Activated T-helper 2 cell treated with anti-CD3 and anti-CD28 coated beads, Interferon-gamma antibody, Interleukin-2, Interleukin-4, amounts not matched to agents 10 μg/mL and 5 μg/mL and 100 μg/mL, durations not matched to agents 14 hours and 24 hours and 36 hours (primary cell): ENCODE measurements around the gene CTTNBP2. TPM values are rescaled to one million over a fixed set of nuclear protein-coding genes. Genes with fewer than 3 reads are reported as not detected.

Experiments used
- DNase-seq: peaks from one replicate; pipeline ENCODE4 v3.0.0; 2021; ENCODE audit warnings: low spot score
- H3K27ac Mint-ChIP-seq: one replicate; pipeline ENCODE4 v1.8.0; 2021; ENCODE audit warnings: mixed read lengths
- H3K27me3 Mint-ChIP-seq: one replicate; pipeline ENCODE4 v1.8.0; 2021; ENCODE audit warnings: low read depth, mixed read lengths
- H3K36me3 Mint-ChIP-seq: one replicate; pipeline ENCODE4 v1.8.0; 2021; ENCODE audit warnings: low read depth, mixed read lengths
- H3K4me1 Mint-ChIP-seq: one replicate; pipeline ENCODE4 v1.8.0; 2021; ENCODE audit warnings: low read depth, mixed read lengths
- H3K4me3 Mint-ChIP-seq: one replicate; pipeline ENCODE4 v1.8.0; 2021; ENCODE audit warnings: low read depth, mild to moderate bottlenecking, moderate library complexity, mixed read lengths
- H3K9me3 Mint-ChIP-seq: one replicate; pipeline ENCODE4 v1.8.0; 2021; ENCODE audit warnings: mixed read lengths
- intact Hi-C: fragments of 100-400 bp; cut with micrococcal nuclease; formaldehyde crosslinking; loops from one replicate; pipeline ENCODE4 v1.15.1; 2023
- total RNA-seq: library from RNA; stranded (reverse); gene quantifications from 2 replicates; pipeline ENCODE4 v1.2.3, GENCODE V29; 2022

CTTNBP2 gene
- total RNA-seq, 1 donor from 2014 or later: not detected

DNA sequence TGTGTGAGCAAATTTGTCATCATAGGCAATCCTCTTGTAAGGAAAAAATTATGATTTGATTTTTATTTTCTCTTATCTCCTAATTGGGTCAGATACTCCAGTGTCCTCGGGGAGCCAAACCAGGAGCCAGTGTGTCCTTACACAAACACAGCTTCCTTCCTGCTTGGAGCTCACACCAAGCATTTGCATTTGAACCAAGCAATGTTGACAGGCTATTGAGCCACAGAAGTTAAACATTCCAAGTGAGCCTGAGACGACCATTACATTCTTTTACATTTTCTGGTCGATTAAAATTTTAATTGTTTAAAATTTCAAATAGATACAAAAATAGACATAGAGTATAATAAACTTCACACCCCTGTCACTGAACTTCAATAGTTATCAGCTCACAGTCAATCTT is 198.6 kb downstream of the CTTNBP2 start:
- no peak overlapping the region for H3K4me3 Mint-ChIP-seq
- H3K27me3 Mint-ChIP-seq: peaks cover 2% of the 10 kb centered on the region
- H3K36me3 Mint-ChIP-seq: no peaks in the 10 kb centered on the region
- H3K9me3 Mint-ChIP-seq: no peaks in the 10 kb centered on the region
- no peaks in the 10 kb centered on the region for H3K4me1 Mint-ChIP-seq
- intact Hi-C loops: no loop called here
- DNase-seq: no peak
- H3K27ac Mint-ChIP-seq: no peak overlapping the region

DNA sequence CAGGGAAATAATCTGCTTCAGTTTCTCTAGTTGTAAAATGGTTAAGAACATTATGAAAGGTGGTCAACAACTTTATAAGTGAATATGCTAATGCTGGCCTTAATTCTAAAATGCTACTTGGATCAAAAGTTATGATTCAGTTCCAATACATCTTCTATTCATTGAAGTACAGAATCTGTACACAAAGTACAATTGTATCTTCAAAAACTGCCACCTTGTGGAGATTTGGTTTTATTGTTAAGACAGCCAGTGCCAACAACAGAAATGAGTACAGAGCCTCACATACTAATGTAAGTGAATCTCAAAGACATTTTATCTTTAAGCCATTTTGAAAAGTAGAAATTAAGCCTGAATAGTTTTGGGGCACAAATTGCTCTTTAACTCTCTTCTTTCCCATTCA is 199.4 kb downstream of the CTTNBP2 start:
- Mint-ChIP-seq H3K36me3 (no peaks in the 10 kb centered on the region), H3K9me3 (no peaks in the 10 kb centered on the region), H3K4me3 (no peak overlapping the region)

DNA sequence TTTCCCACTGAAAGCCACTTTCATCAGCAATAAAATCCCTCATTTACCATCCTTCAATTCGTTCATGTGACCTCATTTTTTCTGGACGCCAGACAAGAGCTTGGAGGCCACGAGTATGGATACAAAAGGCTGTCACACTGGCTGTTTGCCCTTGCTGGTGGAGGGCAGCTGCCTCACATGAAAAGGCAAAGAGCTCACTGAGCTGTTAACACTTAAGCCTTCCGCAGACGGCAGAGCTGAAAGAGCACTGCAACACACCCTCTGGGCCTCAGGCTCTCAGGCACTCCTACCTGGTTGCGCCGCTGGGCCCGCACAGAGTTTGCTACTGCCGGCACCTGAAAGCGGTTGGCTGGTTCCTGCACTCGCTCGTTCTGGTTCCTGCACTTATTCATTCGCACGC is 199.9 kb downstream of the CTTNBP2 start:
- DNase-seq: no peak
- no peak overlapping the region for H3K27ac Mint-ChIP-seq
- no peaks in the 10 kb centered on the region for H3K4me1 Mint-ChIP-seq
- no peaks in the 10 kb centered on the region for H3K36me3 Mint-ChIP-seq
- intact Hi-C loops: no loop called here
- H3K27me3 Mint-ChIP-seq: peaks cover 2% of the 10 kb centered on the region
- no peak overlapping the region for H3K4me3 Mint-ChIP-seq
- no peaks in the 10 kb centered on the region for H3K9me3 Mint-ChIP-seq

More for the DNA sequence above, 199.4 kb downstream of the CTTNBP2 start:
- DNase-seq: no peak
- Mint-ChIP-seq H3K4me1 (no peaks in the 10 kb centered on the region), H3K27ac (no peak overlapping the region), H3K27me3 (peaks cover 2% of the 10 kb centered on the region)
- intact Hi-C loops: no loop called here

GRCh38 chr7:117672453-117672852 is 200.8 kb downstream of the CTTNBP2 start:
- no peak overlapping the region for H3K4me3 Mint-ChIP-seq
- no peak overlapping the region for H3K27ac Mint-ChIP-seq
- intact Hi-C loops: no loop called here
- no peaks in the 10 kb centered on the region for H3K36me3 Mint-ChIP-seq
- no peaks in the 10 kb centered on the region for H3K9me3 Mint-ChIP-seq
- H3K27me3 Mint-ChIP-seq: peaks cover 3% of the 10 kb centered on the region
- DNase-seq: no peak
- no peaks in the 10 kb centered on the region for H3K4me1 Mint-ChIP-seq

DNA sequence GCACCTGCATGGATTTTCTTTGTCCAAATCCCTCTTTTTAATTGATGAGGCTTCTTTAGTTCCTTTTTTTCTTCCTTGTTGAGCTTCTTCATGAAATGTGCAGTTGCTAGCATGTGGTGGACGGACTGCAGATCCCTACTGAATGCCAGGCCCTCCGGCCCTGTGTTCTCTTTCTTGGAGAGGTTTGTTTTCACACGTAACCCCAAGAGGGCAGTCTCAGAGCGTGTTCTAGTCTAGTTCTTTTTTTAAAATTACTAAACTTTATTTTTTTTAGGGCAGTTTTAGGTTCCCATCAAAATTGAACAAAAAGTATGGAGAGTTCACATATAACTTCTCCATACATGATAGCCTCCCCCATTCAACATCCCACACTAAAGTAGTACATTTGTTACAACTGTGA is 203.4 kb downstream of the CTTNBP2 start:
- H3K36me3 Mint-ChIP-seq: no peaks in the 10 kb centered on the region
- no peaks in the 10 kb centered on the region for H3K4me1 Mint-ChIP-seq
- peaks cover 3% of the 10 kb centered on the region for H3K27me3 Mint-ChIP-seq
- H3K9me3 Mint-ChIP-seq: no peaks in the 10 kb centered on the region
- H3K27ac Mint-ChIP-seq: no peak overlapping the region
- no peak for DNase-seq
- no peak overlapping the region for H3K4me3 Mint-ChIP-seq
- intact Hi-C loops: no loop called here

DNA sequence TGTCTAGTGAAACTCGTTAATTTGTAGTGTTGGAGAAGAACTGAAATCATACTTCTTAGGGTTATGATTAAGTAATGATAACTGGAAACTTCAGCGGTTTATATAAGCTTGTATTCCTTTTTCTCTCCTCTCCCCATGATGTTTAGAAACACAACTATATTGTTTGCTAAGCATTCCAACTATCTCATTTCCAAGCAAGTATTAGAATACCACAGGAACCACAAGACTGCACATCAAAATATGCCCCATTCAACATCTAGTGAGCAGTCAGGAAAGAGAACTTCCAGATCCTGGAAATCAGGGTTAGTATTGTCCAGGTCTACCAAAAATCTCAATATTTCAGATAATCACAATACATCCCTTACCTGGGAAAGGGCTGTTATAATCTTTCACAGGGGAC is 205.8 kb downstream of the CTTNBP2 start:
- no peak for DNase-seq
- intact Hi-C loops: no loop called here
- H3K4me3 Mint-ChIP-seq: no peak overlapping the region
- H3K36me3 Mint-ChIP-seq: no peaks in the 10 kb centered on the region
- H3K27ac Mint-ChIP-seq: no peak overlapping the region
- no peaks in the 10 kb centered on the region for H3K4me1 Mint-ChIP-seq
- no peaks in the 10 kb centered on the region for H3K9me3 Mint-ChIP-seq
- peaks cover 3% of the 10 kb centered on the region for H3K27me3 Mint-ChIP-seq

DNA sequence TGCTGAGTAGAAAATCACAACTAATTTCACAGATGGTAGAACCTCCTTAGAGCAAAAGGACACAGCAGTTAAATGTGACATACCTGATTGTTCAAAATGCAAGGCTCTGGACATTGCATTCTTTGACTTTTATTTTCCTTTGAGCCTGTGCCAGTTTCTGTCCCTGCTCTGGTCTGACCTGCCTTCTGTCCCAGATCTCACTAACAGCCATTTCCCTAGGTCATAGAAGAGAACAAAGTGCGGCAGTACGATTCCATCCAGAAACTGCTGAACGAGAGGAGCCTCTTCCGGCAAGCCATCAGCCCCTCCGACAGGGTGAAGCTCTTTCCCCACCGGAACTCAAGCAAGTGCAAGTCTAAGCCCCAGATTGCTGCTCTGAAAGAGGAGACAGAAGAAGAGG is 206.6 kb downstream of the CTTNBP2 start:
- Mint-ChIP-seq H3K27ac (no peak overlapping the region), H3K27me3 (peaks cover 1% of the 10 kb centered on the region), H3K4me1 (no peaks in the 10 kb centered on the region), H3K36me3 (no peaks in the 10 kb centered on the region), H3K9me3 (no peaks in the 10 kb centered on the region), H3K4me3 (no peak overlapping the region)
- no peak for DNase-seq
- intact Hi-C loops: no loop called here

DNA sequence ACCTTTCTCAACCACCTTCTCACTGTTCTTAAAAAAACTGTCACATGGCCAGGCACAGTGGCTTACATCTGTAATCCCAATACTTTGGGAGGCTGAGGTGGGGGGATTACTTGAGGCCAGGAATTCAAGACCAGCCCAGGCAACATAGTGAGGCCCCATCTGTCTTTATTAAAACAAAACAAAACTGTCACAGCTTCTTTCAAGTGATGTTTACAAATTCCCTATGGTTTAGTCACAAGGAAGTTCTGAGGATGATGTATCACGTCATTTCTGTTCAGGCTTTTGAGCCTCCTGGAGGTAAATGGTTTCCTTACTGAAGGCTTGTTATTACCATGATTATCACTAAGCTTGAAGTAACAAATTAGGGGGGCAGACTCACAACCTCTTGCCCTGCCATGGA is 207.2 kb downstream of the CTTNBP2 start:
- Mint-ChIP-seq H3K27ac (no peak overlapping the region), H3K9me3 (no peaks in the 10 kb centered on the region), H3K4me3 (no peak overlapping the region), H3K36me3 (no peaks in the 10 kb centered on the region), H3K27me3 (peaks cover 1% of the 10 kb centered on the region), H3K4me1 (no peaks in the 10 kb centered on the region)
- intact Hi-C loops: no loop called here
- no peak for DNase-seq

DNA sequence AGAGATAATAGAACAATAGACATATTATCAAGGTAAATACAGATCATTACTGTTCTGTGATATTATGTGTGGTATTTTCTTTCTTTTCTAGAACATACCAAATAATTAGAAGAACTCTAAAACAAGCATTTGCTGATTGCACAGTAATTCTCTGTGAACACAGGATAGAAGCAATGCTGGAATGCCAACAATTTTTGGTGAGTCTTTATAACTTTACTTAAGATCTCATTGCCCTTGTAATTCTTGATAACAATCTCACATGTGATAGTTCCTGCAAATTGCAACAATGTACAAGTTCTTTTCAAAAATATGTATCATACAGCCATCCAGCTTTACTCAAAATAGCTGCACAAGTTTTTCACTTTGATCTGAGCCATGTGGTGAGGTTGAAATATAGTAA is 207.9 kb downstream of the CTTNBP2 start:
- H3K4me1 Mint-ChIP-seq: no peaks in the 10 kb centered on the region
- intact Hi-C loops: no loop called here
- no peak overlapping the region for H3K27ac Mint-ChIP-seq
- no peaks in the 10 kb centered on the region for H3K9me3 Mint-ChIP-seq
- no peak overlapping the region for H3K4me3 Mint-ChIP-seq
- no peaks in the 10 kb centered on the region for H3K36me3 Mint-ChIP-seq
- no peak for DNase-seq
- peaks cover 1% of the 10 kb centered on the region for H3K27me3 Mint-ChIP-seq

GRCh38 chr7:117664047-117664446 is 209.2 kb downstream of the CTTNBP2 start:
- no peaks in the 10 kb centered on the region for H3K4me1 Mint-ChIP-seq
- H3K4me3 Mint-ChIP-seq: no peak overlapping the region
- H3K27ac Mint-ChIP-seq: no peak overlapping the region
- no peaks in the 10 kb centered on the region for H3K9me3 Mint-ChIP-seq
- no peak for DNase-seq
- intact Hi-C loops: no loop called here
- no peaks in the 10 kb centered on the region for H3K36me3 Mint-ChIP-seq
- peaks cover 1% of the 10 kb centered on the region for H3K27me3 Mint-ChIP-seq

DNA sequence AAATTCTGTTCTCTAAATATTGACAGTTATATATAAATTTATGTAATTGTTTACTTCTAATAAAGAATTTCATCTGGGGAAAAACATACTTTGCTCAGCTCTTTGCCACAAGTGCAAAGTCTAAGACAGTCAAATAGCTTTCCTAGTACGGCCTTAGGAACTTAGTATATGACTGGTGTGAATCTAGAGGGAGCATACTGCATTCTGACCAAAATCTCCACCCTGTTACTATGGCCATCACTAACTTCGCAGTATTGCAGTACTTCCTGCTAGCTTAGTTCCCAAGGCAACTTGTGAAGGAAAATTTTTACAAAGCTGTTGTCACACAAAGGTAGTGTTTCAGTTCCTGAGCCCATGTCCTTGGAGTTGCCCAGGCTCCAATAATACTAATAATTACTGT is 211.9 kb downstream of the CTTNBP2 start:
- no peaks in the 10 kb centered on the region for H3K9me3 Mint-ChIP-seq
- intact Hi-C loops: no loop called here
- H3K27ac Mint-ChIP-seq: no peak overlapping the region
- H3K36me3 Mint-ChIP-seq: no peaks in the 10 kb centered on the region
- H3K4me1 Mint-ChIP-seq: no peaks in the 10 kb centered on the region
- no peaks in the 10 kb centered on the region for H3K27me3 Mint-ChIP-seq
- no peak overlapping the region for H3K4me3 Mint-ChIP-seq
- no peak for DNase-seq
